MG63 (cell line): ENCODE data around the gene RAB3IL1. TPM values are rescaled to one million over a fixed set of nuclear protein-coding genes. Genes with fewer than 3 reads are reported as not detected.

ENCODE experiments used
- DNase-seq: peaks from one replicate; pipeline ENCODE4 v3.0.0-alpha.2; 2020
- H3K27me3 ChIP-seq: fragments of 250-450 bp; sonication (Bioruptor Pico); 2 replicates; pipeline ENCODE4 v1.5.1; 2020; ENCODE audit warnings: mild to moderate bottlenecking, moderate library complexity
- H3K36me3 ChIP-seq: fragments of 250-450 bp; sonication (Bioruptor Pico); 2 replicates; pipeline ENCODE4 v1.5.1; 2020; ENCODE audit warnings: mild to moderate bottlenecking, moderate library complexity
- H3K4me3 ChIP-seq: fragments of 250-450 bp; sonication (Bioruptor Pico); 2 replicates; pipeline ENCODE4 v1.5.1; 2020; ENCODE audit warnings: mild to moderate bottlenecking, moderate library complexity
- H3K9me3 ChIP-seq: fragments of 250-450 bp; sonication (Bioruptor Pico); 2 replicates; pipeline ENCODE4 v1.5.1; 2020; ENCODE audit warnings: mild to moderate bottlenecking, moderate library complexity
- total RNA-seq: library from RNA; depleted of rRNA; stranded (reverse); fragments of >200 nt; shearing (Covaris generic); gene quantifications from 2 replicates; pipeline ENCODE4 v1.2.3, GENCODE V29; 2014; ENCODE audit warnings: low replicate concordance

Gene RAB3IL1
- total RNA-seq, 1 experiment from 2014 or later, result 3.0 TPM

- H3K36me3 ChIP-seq, result no peaks in the 10 kb centered on the region
- no peak overlapping the region for H3K4me3 ChIP-seq
- H3K27me3 ChIP-seq, result no peaks in the 10 kb centered on the region
- no peaks in the 10 kb centered on the region for H3K9me3 ChIP-seq
- DNase-seq, result no peak
These were observed 11.2 kb upstream of the RAB3IL1 start for GRCh38 chr11:61928606-61929005.

DNA sequence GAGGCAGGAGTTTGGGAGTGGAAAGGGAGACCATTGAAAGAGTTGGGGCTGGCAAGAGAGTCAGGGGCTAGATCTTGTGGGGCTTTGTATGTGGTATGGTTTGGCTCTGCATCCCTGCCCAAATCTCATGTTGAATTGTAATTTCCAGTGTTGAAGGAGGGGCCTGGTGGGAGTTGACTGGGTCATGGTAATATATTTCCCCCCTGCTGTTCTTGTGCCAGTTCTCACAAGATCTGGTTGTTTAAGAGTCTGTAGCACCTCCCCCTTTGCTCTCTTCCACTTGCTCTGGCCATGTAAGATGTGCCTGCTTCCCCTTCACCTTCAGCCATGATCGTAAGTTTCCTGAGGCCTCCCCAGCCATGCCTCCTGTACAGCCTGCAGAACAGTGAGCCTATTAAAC, 10.1 kb upstream of the RAB3IL1 start:
- no peak for DNase-seq
- Histone ChIP-seq H3K27me3 (no peaks in the 10 kb centered on the region), H3K4me3 (no peak overlapping the region), H3K36me3 (no peaks in the 10 kb centered on the region), H3K9me3 (no peaks in the 10 kb centered on the region)

DNA sequence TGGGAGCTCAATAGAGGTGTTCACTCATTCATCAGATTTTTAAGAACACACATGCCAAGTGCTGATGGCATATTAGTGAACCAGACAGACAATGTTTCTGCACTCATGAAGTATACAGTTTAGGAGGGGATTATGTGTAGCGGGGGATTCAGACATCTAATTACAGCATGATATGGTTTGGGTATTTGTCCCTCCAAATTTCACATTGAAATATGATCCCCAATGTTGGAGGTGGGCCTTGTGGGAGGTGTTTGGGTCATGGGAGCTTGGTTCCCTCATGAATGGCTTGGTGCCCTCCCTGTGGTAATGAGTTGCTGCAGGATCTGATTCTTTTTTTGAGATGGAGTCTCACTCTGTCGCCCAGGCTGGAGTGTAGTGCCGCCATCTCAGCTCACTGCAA, 8.9 kb upstream of the RAB3IL1 start:
- no peaks in the 10 kb centered on the region for H3K9me3 ChIP-seq
- no peak for DNase-seq
- no peaks in the 10 kb centered on the region for H3K27me3 ChIP-seq
- H3K36me3 ChIP-seq, result no peaks in the 10 kb centered on the region
- no peak overlapping the region for H3K4me3 ChIP-seq

DNA sequence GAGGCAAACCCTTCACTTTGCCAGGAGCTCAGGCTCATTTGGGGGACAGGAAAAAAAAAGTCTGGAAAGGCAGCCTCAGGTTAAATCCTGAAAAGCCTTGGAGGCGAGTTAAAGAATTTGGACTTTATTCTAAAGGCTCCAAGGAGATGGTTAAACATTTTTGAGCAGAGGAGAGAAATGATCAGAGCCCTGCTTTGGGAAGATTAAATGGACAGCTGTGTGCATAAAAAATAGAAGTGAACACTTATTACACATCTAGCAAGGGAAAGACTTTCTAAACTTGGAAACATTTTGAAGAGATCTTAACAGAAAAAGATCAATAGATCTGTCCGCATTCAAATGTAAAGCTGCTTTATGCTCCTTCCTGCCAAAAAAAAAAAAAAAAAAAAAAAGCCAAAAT, 8.4 kb upstream of the RAB3IL1 start:
- Histone ChIP-seq H3K36me3 (no peaks in the 10 kb centered on the region), H3K9me3 (no peaks in the 10 kb centered on the region), H3K27me3 (no peaks in the 10 kb centered on the region), H3K4me3 (no peak overlapping the region)
- no peak for DNase-seq

GRCh38 chr11:61924064-61924455, 6.7 kb upstream of the RAB3IL1 start:
- Histone ChIP-seq H3K9me3 (no peaks in the 10 kb centered on the region), H3K4me3 (no peak overlapping the region), H3K27me3 (no peaks in the 10 kb centered on the region), H3K36me3 (no peaks in the 10 kb centered on the region)
- no peak for DNase-seq

GRCh38 chr11:61923166-61924063, 6.0 kb upstream of the RAB3IL1 start:
- Histone ChIP-seq H3K4me3 (no peak overlapping the region), H3K27me3 (no peaks in the 10 kb centered on the region), H3K9me3 (no peaks in the 10 kb centered on the region), H3K36me3 (no peaks in the 10 kb centered on the region)
- peak; percentile 19 for DNase-seq

DNA sequence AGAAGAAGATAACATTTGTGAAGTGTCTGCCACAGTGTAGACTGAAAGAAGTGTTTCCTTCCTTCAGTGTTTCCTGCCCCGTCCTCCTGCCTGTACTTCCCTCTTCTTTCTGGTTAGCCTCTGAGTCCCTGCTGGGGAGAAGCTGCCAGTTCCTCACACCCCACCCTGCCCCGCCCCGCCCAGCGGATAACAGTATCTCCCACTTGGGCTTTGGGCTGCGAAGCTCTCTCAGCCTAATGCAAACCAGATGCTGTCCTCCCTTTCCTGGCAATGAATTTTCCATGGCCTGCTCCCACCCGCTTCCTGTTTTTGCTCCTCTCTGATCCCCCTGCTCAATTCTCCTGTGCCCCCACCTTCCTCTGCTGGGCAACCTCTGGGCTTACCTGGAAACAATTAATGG, 5.2 kb upstream of the RAB3IL1 start:
- Histone ChIP-seq H3K9me3 (no peaks in the 10 kb centered on the region), H3K27me3 (no peaks in the 10 kb centered on the region), H3K4me3 (no peak overlapping the region), H3K36me3 (no peaks in the 10 kb centered on the region)
- DNase-seq, result peak; percentile 22

DNA sequence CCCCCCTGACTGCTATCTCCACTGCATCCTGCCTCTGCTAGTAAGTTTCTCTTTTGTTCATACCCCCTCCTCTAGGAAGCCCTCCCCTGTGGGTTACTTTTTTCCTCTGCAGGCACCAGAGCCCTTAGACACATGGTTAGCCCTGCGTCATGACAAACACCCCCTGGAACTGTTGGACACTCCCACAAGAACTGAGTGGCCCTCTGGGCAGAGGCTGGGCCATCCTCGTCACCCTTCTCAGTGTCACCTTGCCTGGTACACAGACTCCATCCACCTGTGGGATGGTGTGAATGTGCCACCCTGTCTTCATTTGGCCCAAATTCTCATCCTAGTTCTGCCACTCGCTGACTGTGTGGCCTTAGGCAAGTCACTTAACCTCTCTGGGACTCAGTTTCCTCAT, 4.1 kb upstream of the RAB3IL1 start:
- no peak for DNase-seq
- Histone ChIP-seq H3K4me3 (no peak overlapping the region), H3K9me3 (no peaks in the 10 kb centered on the region), H3K27me3 (no peaks in the 10 kb centered on the region), H3K36me3 (no peaks in the 10 kb centered on the region)

DNA sequence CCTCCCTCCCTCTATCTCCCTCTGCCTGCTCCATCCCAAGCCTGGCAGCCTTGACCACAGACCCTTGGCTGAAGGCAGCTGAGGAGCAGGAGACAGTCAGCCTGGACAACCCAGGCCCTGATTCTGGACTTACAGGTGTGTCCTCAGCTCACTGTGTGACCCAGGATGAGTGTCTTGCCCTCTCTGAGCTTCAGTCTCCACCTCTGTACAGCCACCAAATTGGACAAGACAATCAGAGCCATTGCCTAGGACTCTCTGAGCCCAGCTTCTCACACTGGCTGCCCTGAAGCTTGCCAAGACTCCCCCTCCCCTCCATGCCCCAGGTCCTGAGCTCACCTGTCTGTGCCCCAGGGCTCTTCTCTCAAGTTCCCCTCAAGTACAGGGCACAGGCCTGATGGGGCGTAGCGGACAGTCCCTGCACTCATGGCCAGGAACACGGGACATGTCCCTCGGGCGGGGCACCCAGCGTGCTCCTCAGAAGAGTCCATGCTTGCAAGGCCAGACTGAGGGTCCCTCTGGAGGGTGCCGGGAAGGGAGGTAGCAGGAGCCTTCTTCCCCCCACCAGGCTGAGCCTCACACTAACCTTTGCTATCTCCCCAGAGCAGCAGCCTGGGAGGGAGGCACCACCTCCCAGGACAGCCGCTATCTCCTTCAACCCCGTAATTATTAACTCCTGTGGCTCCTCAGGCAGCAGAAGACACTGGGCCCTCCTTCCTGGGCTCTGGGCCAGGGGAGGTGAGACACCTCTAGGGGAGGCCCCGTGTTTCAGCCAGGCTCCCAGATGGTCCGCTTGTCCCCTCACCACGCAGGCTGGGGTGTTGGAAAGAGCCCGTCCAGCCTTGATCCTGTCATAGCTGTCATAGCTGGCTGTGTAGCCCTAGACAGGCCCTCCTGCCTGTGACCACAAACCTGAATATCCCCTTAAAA, 2.6 kb upstream of the RAB3IL1 start:
- Histone ChIP-seq H3K27me3 (no peaks in the 10 kb centered on the region), H3K9me3 (no peaks in the 10 kb centered on the region), H3K4me3 (no peak overlapping the region), H3K36me3 (no peaks in the 10 kb centered on the region)
- no peak for DNase-seq

GRCh38 chr11:61918938-61919704, 1.8 kb upstream of the RAB3IL1 start:
- no peak for DNase-seq
- Histone ChIP-seq H3K27me3 (no peaks in the 10 kb centered on the region), H3K4me3 (no peak overlapping the region), H3K9me3 (no peaks in the 10 kb centered on the region), H3K36me3 (no peaks in the 10 kb centered on the region)

DNA sequence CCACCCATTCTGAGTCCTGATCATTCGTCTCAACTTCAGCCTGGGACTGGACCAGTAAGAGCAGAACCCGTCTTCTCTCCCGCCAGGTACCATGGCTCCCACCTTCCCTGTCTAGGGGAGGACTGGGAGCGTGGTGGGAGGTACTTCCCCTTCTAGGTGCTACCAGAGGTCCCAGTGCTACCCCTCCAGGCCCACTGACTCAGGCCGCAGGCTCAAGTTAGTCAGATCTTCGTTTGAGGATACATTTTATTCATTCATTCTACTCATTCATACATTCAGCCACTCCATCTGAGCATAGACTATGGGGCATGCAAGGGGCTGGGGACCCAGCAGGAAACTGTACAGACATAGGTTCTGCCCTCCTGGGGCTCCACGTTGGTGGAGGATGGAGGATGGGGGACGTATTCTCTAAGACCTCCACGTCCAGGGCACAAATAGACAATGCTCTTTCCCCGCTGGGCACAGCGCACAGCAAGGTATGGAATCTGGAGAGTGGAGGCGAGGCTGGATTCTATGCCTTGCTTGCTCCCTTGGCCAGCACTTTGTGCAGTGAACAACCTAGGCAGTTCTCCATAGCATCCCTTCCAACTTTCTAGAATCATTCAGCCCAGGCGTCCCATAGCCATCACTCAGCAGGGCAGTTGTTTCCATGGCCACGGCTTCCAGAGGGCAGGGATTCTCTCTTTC, 1.0 kb upstream of the RAB3IL1 start:
- Histone ChIP-seq H3K9me3 (no peaks in the 10 kb centered on the region), H3K36me3 (no peaks in the 10 kb centered on the region), H3K27me3 (no peaks in the 10 kb centered on the region), H3K4me3 (peak overlapping the region; percentile 49)
- DNase-seq, result no peak

DNA sequence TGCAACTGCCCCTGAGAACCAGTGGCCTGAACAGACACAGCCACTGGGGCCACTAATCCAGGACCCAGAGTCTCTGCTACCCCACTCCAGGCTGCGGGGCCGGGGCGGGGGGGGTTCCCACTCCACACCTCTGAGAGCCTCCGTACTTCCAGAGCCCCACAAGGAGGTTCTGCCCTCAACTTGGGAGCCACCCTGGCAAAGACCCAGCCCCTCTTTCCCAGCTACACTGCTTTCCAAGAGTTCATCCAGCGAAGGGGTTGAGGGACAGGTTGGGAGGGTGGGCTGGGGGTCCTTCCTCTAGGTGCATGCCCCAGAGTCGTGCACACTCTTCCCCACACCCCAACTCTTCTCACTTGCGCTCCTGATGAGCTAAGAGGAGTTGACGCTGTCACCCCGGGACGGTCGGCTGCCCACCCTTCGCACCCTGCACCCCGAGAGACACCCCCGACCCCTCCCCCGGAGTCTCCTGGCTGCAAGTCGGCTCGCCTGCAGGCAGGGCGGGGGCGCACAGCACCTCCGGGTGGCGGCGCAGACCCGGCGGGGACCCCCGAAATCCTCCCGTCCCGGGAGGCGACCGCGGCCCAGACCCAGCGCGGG, 531 bp downstream of the RAB3IL1 start:
- DNase-seq, result no peak
- Histone ChIP-seq H3K36me3 (no peaks in the 10 kb centered on the region), H3K27me3 (no peaks in the 10 kb centered on the region), H3K9me3 (no peaks in the 10 kb centered on the region), H3K4me3 (peak overlapping the region; percentile 49)

DNA sequence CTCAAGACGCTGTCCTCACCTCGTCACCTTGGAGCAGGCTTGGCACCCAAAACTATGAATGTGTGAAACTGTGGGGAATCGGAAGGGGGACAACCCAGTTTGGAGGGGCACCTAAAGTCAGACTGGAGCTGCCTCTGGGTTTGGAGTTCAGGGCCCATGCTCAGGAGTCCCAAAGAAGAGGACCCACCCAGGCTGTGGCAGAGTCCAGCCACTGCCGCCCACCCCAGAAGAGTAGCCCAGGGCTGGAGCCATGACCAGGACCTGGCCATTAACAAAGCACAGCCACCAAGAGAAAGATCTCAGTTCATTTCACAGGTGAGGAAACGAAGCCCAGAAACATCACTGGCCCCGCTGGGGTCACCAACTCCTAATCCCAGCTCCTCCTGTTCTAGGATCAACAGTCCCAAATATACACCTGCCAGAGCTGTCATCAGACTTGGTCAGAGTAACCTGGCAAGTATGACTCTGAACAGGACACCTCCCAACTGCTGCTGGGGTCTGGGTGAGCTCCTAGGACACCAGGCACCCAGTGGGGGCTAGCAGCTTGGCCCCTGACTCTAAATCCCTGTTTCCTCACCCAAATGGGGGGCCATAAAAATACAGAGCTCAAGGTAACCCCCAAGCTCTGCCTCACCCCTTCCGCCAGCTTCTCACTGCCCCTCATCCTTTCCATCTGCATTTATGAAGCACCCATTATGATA, 2.7 kb downstream of the RAB3IL1 start:
- H3K4me3 ChIP-seq, result no peak overlapping the region
- DNase-seq, result no peak
- no peaks in the 10 kb centered on the region for H3K27me3 ChIP-seq
- no peaks in the 10 kb centered on the region for H3K36me3 ChIP-seq
- H3K9me3 ChIP-seq, result no peaks in the 10 kb centered on the region

DNA sequence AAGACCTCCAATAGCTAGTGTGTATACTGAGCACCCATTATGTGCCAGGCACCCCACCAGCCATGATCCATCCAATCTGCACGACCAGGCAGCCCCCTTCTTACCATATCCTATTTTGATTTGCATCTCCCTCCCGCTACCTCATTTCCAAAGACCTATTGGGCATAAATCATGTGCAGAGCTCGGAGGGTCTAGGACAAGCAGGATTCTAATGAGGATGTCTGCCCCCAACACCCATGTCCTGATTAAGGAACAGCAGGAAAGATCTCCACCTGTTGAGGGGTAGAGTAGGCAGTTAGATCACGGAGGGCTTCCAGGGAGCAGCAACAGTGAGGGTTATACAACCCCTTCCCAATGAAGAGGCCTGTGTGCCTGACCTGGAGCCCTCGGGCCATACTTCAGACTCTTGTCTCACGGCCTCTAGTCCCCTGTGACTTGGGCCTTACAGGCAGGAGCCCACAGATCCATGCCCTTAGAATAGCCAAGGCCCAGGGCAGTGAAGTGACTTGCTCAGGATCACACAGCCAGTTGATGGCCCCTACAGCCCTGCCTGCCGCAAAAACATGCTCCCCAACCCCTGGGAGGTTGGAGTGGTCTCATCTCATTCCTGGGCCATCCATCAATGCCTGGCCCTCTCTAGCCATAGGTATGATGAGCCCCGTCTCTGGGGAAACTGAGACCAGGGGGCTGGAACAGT, 3.5 kb downstream of the RAB3IL1 start:
- no peak for DNase-seq
- no peaks in the 10 kb centered on the region for H3K27me3 ChIP-seq
- H3K36me3 ChIP-seq, result no peaks in the 10 kb centered on the region
- no peaks in the 10 kb centered on the region for H3K9me3 ChIP-seq
- no peak overlapping the region for H3K4me3 ChIP-seq
